Gastroesophageal sphincter (tissue), 4 donors: ENCODE results near the gene CARMIL3. TPM values are rescaled to one million over a fixed set of nuclear protein-coding genes. Genes with fewer than 3 reads are reported as not detected.

Experiments used
- ATAC-seq: fragments of 150-250 bp; one replicate; pipeline ENCODE4 v1.9.1; 2016; ENCODE audit warnings: mild to moderate bottlenecking, moderate library complexity
- H3K27ac ChIP-seq, 4 donors: fragments of 200-600 bp; sonication (generic) in 3 of 4; 1 replicate in 3 of 4; 2 replicates in 1 of 4; pipeline ENCODE4 v1.5.1; 2016 to 2019
- H3K27me3 ChIP-seq: fragments of 200-600 bp; sonication (generic); one replicate; pipeline ENCODE4 v1.5.1; 2019
- H3K36me3 ChIP-seq, 2 donors: fragments of 200-600 bp; sonication (generic); one replicate each; pipeline ENCODE4 v1.5.1; 2019; ENCODE audit warnings: control low read depth in 1 of 2
- H3K4me1 ChIP-seq, 3 donors: fragments of 200-600 bp; sonication (generic); 1 replicate in 2 of 3; 2 replicates in 1 of 3; pipeline ENCODE4 v1.5.1; 2016 to 2019; ENCODE audit warnings: control low read depth in 2 of 3
- H3K4me3 ChIP-seq, 2 donors: fragments of 200-600 bp; sonication (generic); one replicate each; pipeline ENCODE4 v1.5.1; 2019; ENCODE audit warnings: mild to moderate bottlenecking in 1 of 2, moderate library complexity in 1 of 2
- H3K9me3 ChIP-seq, 3 donors: fragments of 200-600 bp; sonication (generic); one replicate each; pipeline ENCODE4 v1.5.1; 2017 to 2019; ENCODE audit warnings: control low read depth in 2 of 3
- CTCF ChIP-seq, 4 experiments: fragments of 200-600 bp in 2 of 4; fragments of 450-650 bp in 2 of 4; sonication (generic) in 1 of 4; IDR thresholded peaks; one replicate each; pipeline ENCODE4 v1.5.1; 2017 to 2019; ENCODE audit warnings: antibody characterized with exemption in 4 of 4, mild to moderate bottlenecking in 2 of 4, moderate library complexity in 2 of 4
- EP300 ChIP-seq: sonication (generic); formaldehyde crosslinking; IDR thresholded peaks from one replicate; pipeline ENCODE4 v1.6.1; 2017; ENCODE audit warnings: antibody characterized with exemption, mild to moderate bottlenecking
- POLR2A ChIP-seq, 2 donors: fragments of 450-650 bp; IDR thresholded peaks; one replicate each; pipeline ENCODE4 v1.6.1; 2017; ENCODE audit warnings: antibody characterized with exemption in 2 of 2, mild to moderate bottlenecking in 2 of 2, moderate library complexity in 1 of 2
- POLR2AphosphoS5 ChIP-seq: sonication (generic); formaldehyde crosslinking; IDR thresholded peaks from one replicate; pipeline ENCODE4 v1.6.1; 2017; ENCODE audit warnings: antibody characterized with exemption
- WGBS, 2 donors: methylation state at CpG; one replicate each; pipeline ENCODE4 v1.1.5; 2018; ENCODE audit warnings: low coverage in 1 of 2; 5-methylcytosine and 5-hydroxymethylcytosine counted together
- total RNA-seq, 4 donors: library from RNA; depleted of rRNA; stranded (reverse); fragments of >200 nt; gene quantifications; one replicate each; pipeline ENCODE4 v1.1.0, GENCODE V29; 2016

The CARMIL3 gene
- total RNA-seq, 4 donors from 2014 or later, result 0.12 to 0.47 (median 0.17) TPM; not detected in 1

- H3K36me3 ChIP-seq, result no peaks in the 10 kb centered on the region
- H3K9me3 ChIP-seq, result no peaks in the 10 kb centered on the region
- no peak for ATAC-seq
- H3K4me1 ChIP-seq, result peaks cover 0 to 21% (median 0%) of the 10 kb centered on the region in 3 donors
- 87% methylated on average over 17 of the region's 26 CpGs; no CpG with 5 or more reads in 1 of the 2 donors for WGBS, 2 donors
- peaks cover 44% of the 10 kb centered on the region for H3K27me3 ChIP-seq
- no peak for TF ChIP-seq EP300
- no peak overlapping the region for H3K27ac ChIP-seq
- no peak overlapping the region for H3K4me3 ChIP-seq
These were observed 21.4 kb downstream of the CARMIL3 start for GRCh38 chr14:24072881-24073877.

GRCh38 chr14:24074625-24075484, 23.0 kb downstream of the CARMIL3 start:
- Histone ChIP-seq H3K27ac (no peak overlapping the region), H3K27me3 (peaks cover 44% of the 10 kb centered on the region), H3K4me3 (no peak overlapping the region), H3K4me1 (peaks cover 0 to 21% (median 0%) of the 10 kb centered on the region in 3 donors), H3K9me3 (no peaks in the 10 kb centered on the region), H3K36me3 (no peaks in the 10 kb centered on the region)
- TF ChIP-seq CTCF (IDR thresholded peaks at IDR 0.05) (no peak), EP300 (no peak), POLR2AphosphoS5 (no peak), POLR2A (IDR thresholded peaks at IDR 0.05) (no peak)
- 70 to 73% methylated on average over 3 to 4 of the region's 11 CpGs for WGBS, 2 donors
- ATAC-seq, result no peak

- no peaks in the 10 kb centered on the region for H3K9me3 ChIP-seq
- no peak overlapping the region for H3K4me3 ChIP-seq
- ATAC-seq, result no peak
- no peaks in the 10 kb centered on the region for H3K36me3 ChIP-seq
- TF ChIP-seq CTCF (IDR thresholded peaks at IDR 0.05) (no peak), POLR2AphosphoS5 (no peak)
- WGBS, 2 donors, result 73 to 80% methylated on average over 2 to 6 of the region's 11 CpGs
- H3K4me1 ChIP-seq, result peaks cover 0 to 25% (median 0%) of the 10 kb centered on the region in 3 donors
- no peak overlapping the region for H3K27ac ChIP-seq
- peaks cover 44% of the 10 kb centered on the region for H3K27me3 ChIP-seq
These were observed 23.9 kb downstream of the CARMIL3 start for GRCh38 chr14:24075485-24076301.

GRCh38 chr14:24076302-24076601, 24.4 kb downstream of the CARMIL3 start:
- TF ChIP-seq CTCF (IDR thresholded peaks at IDR 0.05) (no peak), POLR2AphosphoS5 (no peak), EP300 (no peak), POLR2A (IDR thresholded peaks at IDR 0.05) (no peak)
- Histone ChIP-seq H3K27me3 (peaks cover 41% of the 10 kb centered on the region), H3K9me3 (no peaks in the 10 kb centered on the region), H3K4me3 (no peak overlapping the region), H3K27ac (no peak overlapping the region), H3K4me1 (peaks cover 0 to 30% (median 0%) of the 10 kb centered on the region in 3 donors), H3K36me3 (no peaks in the 10 kb centered on the region)
- WGBS, 2 donors, result 64 to 92% methylated on average over 5 of the region's 10 CpGs
- ATAC-seq, result no peak

GRCh38 chr14:24077086-24077485, 25.3 kb downstream of the CARMIL3 start:
- no peak for ATAC-seq
- Histone ChIP-seq H3K36me3 (no peaks in the 10 kb centered on the region), H3K27ac (no peak overlapping the region), H3K4me1 (peaks cover 0 to 29% (median 0%) of the 10 kb centered on the region in 3 donors), H3K4me3 (no peak overlapping the region), H3K9me3 (no peaks in the 10 kb centered on the region), H3K27me3 (peaks cover 33% of the 10 kb centered on the region)
- WGBS, 2 donors, result 60 to 93% methylated on average over 1 to 2 of the region's 23 CpGs
- TF ChIP-seq EP300, result no peak
- TF ChIP-seq POLR2A (IDR thresholded peaks at IDR 0.05), result no peak
- TF ChIP-seq POLR2AphosphoS5, result no peak
- no peak for TF ChIP-seq CTCF (IDR thresholded peaks at IDR 0.05)
